GM12801 (cell line): Measurements from ENCODE around the gene CTNNA3.

Source experiments
- CTCF ChIP-seq: IDR thresholded peaks from one replicate; pipeline ENCODE4 v1.5.1; 2011; ENCODE audit warnings: control low read depth; ENCODE audit not compliant: insufficient read length; ENCODE audit errors: extremely low read depth

Gene CTNNA3

GRCh38 chr10:66326876-66327275 is 1369.1 kb downstream of the CTNNA3 start:
- no peak for TF ChIP-seq CTCF

GRCh38 chr10:66322777-66323176 is 1373.2 kb downstream of the CTNNA3 start:
- TF ChIP-seq CTCF = no peak

- TF ChIP-seq CTCF = no peak
These were observed 1374.0 kb downstream of the CTNNA3 start for GRCh38 chr10:66321723-66322665.

- no peak for TF ChIP-seq CTCF
These were observed 1377.2 kb downstream of the CTNNA3 start for GRCh38 chr10:66318761-66319160.

- TF ChIP-seq CTCF = no peak
These were observed 1388.2 kb downstream of the CTNNA3 start for GRCh38 chr10:66307826-66308225.

- no peak for TF ChIP-seq CTCF
These were observed 1394.9 kb downstream of the CTNNA3 start for GRCh38 chr10:66301078-66301477.

GRCh38 chr10:66295602-66296001 is 1400.4 kb downstream of the CTNNA3 start:
- no peak for TF ChIP-seq CTCF
